B cell (primary cell): ENCODE results near the gene PTP4A1. TPM values are rescaled to one million over a fixed set of nuclear protein-coding genes. Genes with fewer than 3 reads are reported as not detected.

Experiments used
- ATAC-seq: fragments of 200-7000 bp; cut with Tn5 transposase; one replicate; pipeline ENCODE4 v1.10.0; 2021; ENCODE audit warnings: low read depth, mild to moderate bottlenecking, moderate number of reproducible peaks, moderate library complexity
- CTCF ChIA-PET: fragments of 350-600 bp; sonication (Branson Sonifier 250); formaldehyde crosslinking; loops from one replicate; lab custom pipeline; 2021; ENCODE audit warnings: antibody characterized with exemption, inconsistent platforms; lab: Charles Lee
- POLR2A ChIA-PET: fragments of 350-600 bp; sonication (Branson Sonifier 250); formaldehyde crosslinking; loops from one replicate; lab custom pipeline; 2021; ENCODE audit warnings: antibody characterized with exemption; lab: Charles Lee
- DNase-seq: peaks from one replicate; pipeline ENCODE4 v3.0.0; 2013
- H2AFZ ChIP-seq: 2 replicates; pipeline ENCODE4 v1.6.1; 2012; ENCODE audit warnings: mild to moderate bottlenecking, low read depth, low read length; ENCODE audit not compliant: insufficient read depth, poor library complexity, severe bottlenecking
- H3K27ac ChIP-seq, 2 donors: 1 replicate in 1 of 2; 2 replicates in 1 of 2; pipeline ENCODE4 v1.5.1; 2012 to 2013; ENCODE audit warnings: low read length in 2 of 2, mild to moderate bottlenecking in 2 of 2, moderate library complexity in 1 of 2
- H3K27me3 ChIP-seq, 4 experiments: fragments of 200-600 bp in 1 of 4; sonication (generic) in 1 of 4; replicated peaks in 1 of 4; 1 replicate in 2 of 4; 2 replicates in 2 of 4; pipeline versions ENCODE4 v1.6.1 to v1.7.0; 2013 to 2016; ENCODE audit warnings: low read length in 3 of 4, mild to moderate bottlenecking in 2 of 4, mixed read lengths in 1 of 4, moderate library complexity in 1 of 4; ENCODE audit not compliant: insufficient read depth in 4 of 4, control insufficient read depth in 3 of 4; ENCODE audit errors: control extremely low read depth in 1 of 4
- H3K36me3 ChIP-seq, 2 experiments: replicated peaks in 1 of 2; 1 replicate in 1 of 2; 2 replicates in 1 of 2; pipeline versions ENCODE4 v1.6.1 to v1.7.1; 2013; ENCODE audit warnings: low read length in 1 of 2; ENCODE audit not compliant: insufficient read depth in 2 of 2, control insufficient read depth in 1 of 2; ENCODE audit errors: control extremely low read depth in 1 of 2, extremely low read depth in 1 of 2
- H3K4me1 ChIP-seq, 2 donors: fragments of 200-600 bp in 1 of 2; sonication (generic) in 1 of 2; 1 replicate in 1 of 2; 2 replicates in 1 of 2; pipeline versions ENCODE4 v1.5.1 to v1.6.1; 2013 to 2017; ENCODE audit warnings: low read length in 2 of 2; ENCODE audit not compliant: control insufficient read depth in 2 of 2, insufficient read depth in 2 of 2
- H3K4me2 ChIP-seq: replicated peaks from 2 replicates; pipeline ENCODE3; 2012; ENCODE audit warnings: mild to moderate bottlenecking, low read depth, low read length; ENCODE audit not compliant: poor library complexity, severe bottlenecking
- H3K4me3 ChIP-seq, 5 experiments: fragments of 200-600 bp in 1 of 5; sonication (generic) in 1 of 5; 1 replicate in 3 of 5; 2 replicates in 2 of 5; pipeline versions ENCODE4 v1.5.1 to v1.7.0; 2011 to 2016; ENCODE audit warnings: low read length in 4 of 5, mild to moderate bottlenecking in 4 of 5, low read depth in 2 of 5, control low read depth in 1 of 5, moderate library complexity in 1 of 5; ENCODE audit not compliant: insufficient read depth in 1 of 5; ENCODE audit errors: control extremely low read depth in 1 of 5, extremely low read depth in 1 of 5
- H3K79me2 ChIP-seq: fragments of 200-600 bp; sonication (generic); one replicate; pipeline ENCODE4 v1.6.0; 2016; ENCODE audit warnings: low read length; ENCODE audit not compliant: control insufficient read depth, insufficient read depth
- H3K9ac ChIP-seq: fragments of 200-600 bp; sonication (generic); 2 replicates; pipeline ENCODE4 v1.6.1; 2017; ENCODE audit warnings: mild to moderate bottlenecking, low read length, moderate library complexity
- H3K9me3 ChIP-seq, 3 donors: one replicate each; pipeline versions ENCODE4 v1.6.1 to v1.7.1; 2013; ENCODE audit warnings: low read length in 2 of 3; ENCODE audit not compliant: control insufficient read depth in 2 of 3, insufficient read depth in 1 of 3; ENCODE audit errors: control extremely low read depth in 1 of 3
- H4K20me1 ChIP-seq: 2 replicates; pipeline ENCODE4 v1.6.0; 2012; ENCODE audit warnings: mild to moderate bottlenecking, low read length; ENCODE audit not compliant: insufficient read depth, control insufficient read depth, poor library complexity, severe bottlenecking
- H3K27ac Mint-ChIP-seq: one replicate; pipeline ENCODE4 v1.8.0; 2021; ENCODE audit warnings: mixed read lengths
- H3K27me3 Mint-ChIP-seq: one replicate; pipeline ENCODE4 v1.8.0; 2021; ENCODE audit warnings: mixed read lengths
- H3K4me1 Mint-ChIP-seq: one replicate; pipeline ENCODE4 v1.8.0; 2021; ENCODE audit warnings: mixed read lengths
- H3K4me3 Mint-ChIP-seq: one replicate; pipeline ENCODE4 v1.8.0; 2021; ENCODE audit warnings: mixed read lengths
- H3K9me3 Mint-ChIP-seq: one replicate; pipeline ENCODE4 v1.8.0; 2022; ENCODE audit warnings: mixed read lengths; ENCODE audit not compliant: insufficient read depth
- EZH2 ChIP-seq: IDR thresholded peaks from 2 replicates; pipeline ENCODE4 v1.6.1; 2012; ENCODE audit warnings: borderline replicate concordance, low read depth, mild to moderate bottlenecking, moderate library complexity, low read length; ENCODE audit not compliant: insufficient read depth, poor library complexity, severe bottlenecking
- WGBS: methylation state at CpG from one replicate; pipeline ENCODE4 v1.1.5; 2013; ENCODE audit warnings: missing lambda C conversion rate; ENCODE audit not compliant: insufficient coverage; 5-methylcytosine and 5-hydroxymethylcytosine counted together
- intact Hi-C: fragments of 100-400 bp; cut with micrococcal nuclease; formaldehyde crosslinking; loops from one replicate; pipeline ENCODE4 v1.10.0; 2022
- polyA plus RNA-seq: library from polyadenylated mRNA; depleted of rRNA; stranded (reverse); fragments of >200 nt; gene quantifications from 2 replicates; pipeline ENCODE4 v1.2.3, GENCODE V29; 2012
- total RNA-seq, 2 donors: library from RNA; stranded (reverse); fragments of 120-200 nt in 1 of 2; gene quantifications; 1 replicate in 1 of 2; 2 replicates in 1 of 2; pipeline versions ENCODE4 v1.2.3 to v1.2.4, GENCODE V29; 2013 to 2022
- TF ChIP-seq, protein P1 (sequence below): fragments of 200-600 bp; IDR thresholded peaks from one replicate; pipeline ENCODE4 v1.8.0; 2022; ENCODE audit warnings: antibody characterized with exemption, mild to moderate bottlenecking

PTP4A1 gene
- total and polyA plus RNA-seq, 2 donors (not counting 1 experiment from before 2014, with no cell fraction given) = 33.7 to 80.6 TPM

DNA sequence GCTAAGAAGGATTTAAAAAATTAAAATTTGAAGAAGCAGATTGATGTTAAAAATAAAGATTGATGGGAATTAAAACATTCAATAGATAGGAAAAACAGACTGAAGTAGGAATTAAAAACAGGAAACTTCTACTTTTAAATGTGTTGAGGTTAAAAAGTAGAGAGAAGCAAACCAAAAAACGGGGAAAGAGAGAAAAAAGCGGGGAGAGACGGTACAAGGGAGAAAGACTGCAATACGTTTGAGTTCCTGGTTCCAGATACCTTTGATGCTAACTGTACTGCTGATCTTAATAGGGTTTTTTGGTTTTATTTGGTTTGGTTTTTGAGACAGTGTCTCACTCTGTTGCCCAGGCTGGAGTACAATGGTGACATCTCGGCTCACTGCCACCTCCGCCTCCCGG lies 27.0 kb downstream of the PTP4A1 start:
- intact Hi-C loops = no loop called here
- Histone ChIP-seq H3K4me3 (no peak overlapping the region), H3K36me3 (no peaks in the 10 kb centered on the region), H3K4me2 (peak overlapping the region; percentile 81), H3K9ac (no peak overlapping the region), H4K20me1 (no peaks in the 10 kb centered on the region), H3K27ac (no peak overlapping the region), H3K9me3 (no peaks in the 10 kb centered on the region), H3K27me3 (peaks cover 0 to 3% (median 0%) of the 10 kb centered on the region in 4 experiments), H2AFZ (peak overlapping the region; percentile 16), H3K4me1 (peaks cover 8 to 11% of the 10 kb centered on the region in 2 donors), H3K79me2 (no peaks in the 10 kb centered on the region)
- no peaks in the 10 kb centered on the region for H3K9me3 Mint-ChIP-seq
- peaks cover 15% of the 10 kb centered on the region for H3K4me1 Mint-ChIP-seq
- ATAC-seq (no peak), DNase-seq (no peak)
- peak overlapping the region; percentile 43 for H3K27ac Mint-ChIP-seq
- TF ChIP-seq, protein P1, sequence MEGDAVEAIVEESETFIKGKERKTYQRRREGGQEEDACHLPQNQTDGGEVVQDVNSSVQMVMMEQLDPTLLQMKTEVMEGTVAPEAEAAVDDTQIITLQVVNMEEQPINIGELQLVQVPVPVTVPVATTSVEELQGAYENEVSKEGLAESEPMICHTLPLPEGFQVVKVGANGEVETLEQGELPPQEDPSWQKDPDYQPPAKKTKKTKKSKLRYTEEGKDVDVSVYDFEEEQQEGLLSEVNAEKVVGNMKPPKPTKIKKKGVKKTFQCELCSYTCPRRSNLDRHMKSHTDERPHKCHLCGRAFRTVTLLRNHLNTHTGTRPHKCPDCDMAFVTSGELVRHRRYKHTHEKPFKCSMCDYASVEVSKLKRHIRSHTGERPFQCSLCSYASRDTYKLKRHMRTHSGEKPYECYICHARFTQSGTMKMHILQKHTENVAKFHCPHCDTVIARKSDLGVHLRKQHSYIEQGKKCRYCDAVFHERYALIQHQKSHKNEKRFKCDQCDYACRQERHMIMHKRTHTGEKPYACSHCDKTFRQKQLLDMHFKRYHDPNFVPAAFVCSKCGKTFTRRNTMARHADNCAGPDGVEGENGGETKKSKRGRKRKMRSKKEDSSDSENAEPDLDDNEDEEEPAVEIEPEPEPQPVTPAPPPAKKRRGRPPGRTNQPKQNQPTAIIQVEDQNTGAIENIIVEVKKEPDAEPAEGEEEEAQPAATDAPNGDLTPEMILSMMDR = no peak
- TF ChIP-seq EZH2 = no peak
- CTCF ChIA-PET = interaction anchor here (1.0 to 6.4 kb wide), 29 partner anchors 8 to 292 kb away, joined by 3 to 239 read pairs (median 5); partner anchors contain the start of gene PHF3
- no peaks in the 10 kb centered on the region for H3K27me3 Mint-ChIP-seq
- H3K4me3 Mint-ChIP-seq = peak overlapping the region; percentile 92
- POLR2A ChIA-PET = no interaction called here
- WGBS = 92% methylated on average over 7 of the region's 7 CpGs

DNA sequence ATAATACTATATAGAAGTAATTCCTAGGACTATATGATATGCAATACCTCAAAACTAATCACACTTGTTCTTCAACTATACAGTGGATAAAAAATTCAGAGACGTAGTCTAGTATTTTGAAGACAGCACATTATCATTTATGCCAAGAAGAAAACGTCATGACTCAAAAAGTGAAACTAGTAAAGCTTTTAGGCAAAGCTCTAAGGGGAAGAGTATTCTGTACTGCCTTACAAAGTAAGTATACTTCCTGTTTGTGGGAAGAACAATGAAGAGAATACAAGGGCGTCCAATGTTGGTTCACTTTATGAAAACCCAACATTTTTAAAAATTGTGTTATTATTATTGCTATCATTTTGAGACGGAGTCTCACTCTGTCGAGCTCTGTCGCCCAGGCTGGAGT lies 27.9 kb downstream of the PTP4A1 start:
- Mint-ChIP-seq H3K4me1 (peaks cover 15% of the 10 kb centered on the region), H3K9me3 (no peaks in the 10 kb centered on the region), H3K27me3 (no peaks in the 10 kb centered on the region), H3K4me3 (no peak overlapping the region), H3K27ac (no peak overlapping the region)
- H3K9ac ChIP-seq = no peak overlapping the region
- no peaks in the 10 kb centered on the region for H3K79me2 ChIP-seq
- H3K4me1 ChIP-seq = peaks cover 8 to 11% of the 10 kb centered on the region in 2 donors
- ChIA-PET CTCF (interaction anchor here (1.0 to 6.4 kb wide), 7 partner anchors 8 to 249 kb away, joined by 3 to 239 read pairs (median 6); no protein-coding TSS in a partner anchor), POLR2A (no interaction called here)
- peaks cover 0 to 3% (median 0%) of the 10 kb centered on the region in 4 experiments for H3K27me3 ChIP-seq
- ATAC-seq = no peak
- no CpG with 5 or more reads among the region's 6 CpGs for WGBS
- H3K4me2 ChIP-seq = no peak overlapping the region
- H3K9me3 ChIP-seq = no peaks in the 10 kb centered on the region
- no peak overlapping the region for H2AFZ ChIP-seq
- TF ChIP-seq, protein P1 = no peak
- TF ChIP-seq EZH2 = no peak
- no peaks in the 10 kb centered on the region for H4K20me1 ChIP-seq
- intact Hi-C loops = no loop called here
- no peaks in the 10 kb centered on the region for H3K36me3 ChIP-seq
- H3K4me3 ChIP-seq = no peak overlapping the region
- no peak for DNase-seq
- H3K27ac ChIP-seq = no peak overlapping the region
